Ascending aorta (tissue), 2 donors: Measurements from ENCODE around the gene RTEL1. TPM values are rescaled to one million over a fixed set of nuclear protein-coding genes. Genes with fewer than 3 reads are reported as not detected.

Source experiments
- DNase-seq, 2 donors: peaks; one replicate each; pipeline ENCODE4 v3.0.0-alpha.2; 2019; ENCODE audit warnings: low spot score in 2 of 2
- H3K27ac ChIP-seq, 2 donors: fragments of 200-600 bp; sonication (generic); one replicate each; pipeline ENCODE4 v1.5.1; 2016 to 2017; ENCODE audit warnings: mild to moderate bottlenecking in 1 of 2
- H3K27me3 ChIP-seq: fragments of 200-600 bp; sonication (generic); one replicate; pipeline ENCODE4 v1.5.1; 2017
- H3K36me3 ChIP-seq, 2 donors: fragments of 200-600 bp; sonication (generic); one replicate each; pipeline ENCODE4 v1.5.1; 2016
- H3K4me1 ChIP-seq, 2 donors: fragments of 200-600 bp; sonication (generic); one replicate each; pipeline ENCODE4 v1.5.1; 2016 to 2017; ENCODE audit warnings: mild to moderate bottlenecking in 1 of 2
- H3K4me3 ChIP-seq, 2 donors: fragments of 200-600 bp; sonication (generic); one replicate each; pipeline ENCODE4 v1.5.1; 2016 to 2017; ENCODE audit warnings: mild to moderate bottlenecking in 1 of 2
- H3K9me3 ChIP-seq, 2 donors: fragments of 200-600 bp; sonication (generic); one replicate each; pipeline ENCODE4 v1.5.1; 2016
- intact Hi-C: fragments of 100-400 bp; cut with DNase I; formaldehyde crosslinking; loops from one replicate; pipeline ENCODE4 v1.15.1; 2023
- total RNA-seq: library from RNA; depleted of rRNA; stranded (reverse); fragments of >200 nt; gene quantifications from one replicate; pipeline ENCODE4 v1.1.0, GENCODE V29; 2016
- TF ChIP-seq, protein P1 (sequence below), 3 experiments: fragments of 200-600 bp in 2 of 3; fragments of 450-650 bp in 1 of 3; sonication (generic) in 2 of 3; IDR thresholded peaks; one replicate each; pipeline ENCODE4 v1.5.1; 2016 to 2019; ENCODE audit warnings: antibody characterized with exemption in 3 of 3, mild to moderate bottlenecking in 1 of 3, moderate library complexity in 1 of 3

Gene RTEL1
- total RNA-seq, 1 donor from 2014 or later: 80.6 TPM

DNA sequence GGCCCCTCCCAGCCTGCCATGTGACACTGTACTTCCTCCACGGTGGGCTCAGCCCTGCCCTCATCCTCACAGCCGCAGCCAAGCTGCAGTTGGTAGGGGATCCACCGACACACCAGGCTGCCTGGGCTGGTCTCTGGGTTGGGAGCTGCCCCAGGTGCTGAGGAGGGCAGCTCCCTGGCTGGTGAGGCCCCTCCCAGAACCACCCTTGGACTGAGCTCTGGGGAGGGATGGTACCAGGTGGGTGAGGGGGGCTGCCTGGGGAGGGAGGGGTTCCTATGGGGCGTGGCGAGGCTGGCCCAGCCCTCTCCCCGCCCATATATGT lies 38.2 kb downstream of the RTEL1 start:
- intact Hi-C loops: loop anchor here (5.0 kb wide), 1 partner anchor 34 kb away; no protein-coding TSS in a partner anchor
- H3K9me3 ChIP-seq: no peaks in the 10 kb centered on the region
- peaks cover 16 to 18% of the 10 kb centered on the region in 2 donors for H3K4me1 ChIP-seq
- DNase-seq: no peak
- peak overlapping the region in 1 of 2 donors; percentile 52 for H3K4me3 ChIP-seq
- TF ChIP-seq, protein P1, sequence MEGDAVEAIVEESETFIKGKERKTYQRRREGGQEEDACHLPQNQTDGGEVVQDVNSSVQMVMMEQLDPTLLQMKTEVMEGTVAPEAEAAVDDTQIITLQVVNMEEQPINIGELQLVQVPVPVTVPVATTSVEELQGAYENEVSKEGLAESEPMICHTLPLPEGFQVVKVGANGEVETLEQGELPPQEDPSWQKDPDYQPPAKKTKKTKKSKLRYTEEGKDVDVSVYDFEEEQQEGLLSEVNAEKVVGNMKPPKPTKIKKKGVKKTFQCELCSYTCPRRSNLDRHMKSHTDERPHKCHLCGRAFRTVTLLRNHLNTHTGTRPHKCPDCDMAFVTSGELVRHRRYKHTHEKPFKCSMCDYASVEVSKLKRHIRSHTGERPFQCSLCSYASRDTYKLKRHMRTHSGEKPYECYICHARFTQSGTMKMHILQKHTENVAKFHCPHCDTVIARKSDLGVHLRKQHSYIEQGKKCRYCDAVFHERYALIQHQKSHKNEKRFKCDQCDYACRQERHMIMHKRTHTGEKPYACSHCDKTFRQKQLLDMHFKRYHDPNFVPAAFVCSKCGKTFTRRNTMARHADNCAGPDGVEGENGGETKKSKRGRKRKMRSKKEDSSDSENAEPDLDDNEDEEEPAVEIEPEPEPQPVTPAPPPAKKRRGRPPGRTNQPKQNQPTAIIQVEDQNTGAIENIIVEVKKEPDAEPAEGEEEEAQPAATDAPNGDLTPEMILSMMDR (IDR thresholded peaks at IDR 0.05): no peak
- H3K36me3 ChIP-seq: peaks cover 9 to 34% of the 10 kb centered on the region in 2 donors
- peak overlapping the region in 1 of 2 donors; percentile 15 for H3K27ac ChIP-seq
- no peaks in the 10 kb centered on the region for H3K27me3 ChIP-seq

DNA sequence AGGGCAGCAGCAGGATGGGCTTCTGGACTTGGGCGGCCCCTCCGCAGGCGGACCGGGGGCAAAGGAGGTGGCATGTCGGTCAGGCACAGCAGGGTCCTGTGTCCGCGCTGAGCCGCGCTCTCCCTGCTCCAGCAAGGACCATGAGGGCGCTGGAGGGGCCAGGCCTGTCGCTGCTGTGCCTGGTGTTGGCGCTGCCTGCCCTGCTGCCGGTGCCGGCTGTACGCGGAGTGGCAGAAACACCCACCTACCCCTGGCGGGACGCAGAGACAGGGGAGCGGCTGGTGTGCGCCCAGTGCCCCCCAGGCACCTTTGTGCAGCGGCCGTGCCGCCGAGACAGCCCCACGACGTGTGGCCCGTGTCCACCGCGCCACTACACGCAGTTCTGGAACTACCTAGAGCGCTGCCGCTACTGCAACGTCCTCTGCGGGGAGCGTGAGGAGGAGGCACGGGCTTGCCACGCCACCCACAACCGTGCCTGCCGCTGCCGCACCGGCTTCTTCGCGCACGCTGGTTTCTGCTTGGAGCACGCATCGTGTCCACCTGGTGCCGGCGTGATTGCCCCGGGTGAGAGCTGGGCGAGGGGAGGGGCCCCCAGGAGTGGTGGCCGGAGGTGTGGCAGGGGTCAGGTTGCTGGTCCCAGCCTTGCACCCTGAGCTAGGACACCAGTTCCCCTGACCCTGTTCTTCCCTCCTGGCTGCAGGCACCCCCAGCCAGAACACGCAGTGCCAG lies 38.7 kb downstream of the RTEL1 start, which contains the start of gene TNFRSF6B:
Gene TNFRSF6B (plus strand): TSS at position 25 of the 729 bp plus-strand sequence. CDS start 116 bp downstream, at position 141.
- intact Hi-C loops: loop anchor here (5.0 kb wide), 1 partner anchor 34 kb away; no protein-coding TSS in a partner anchor
- Histone ChIP-seq H3K4me3 (peak within 1 kb of the TSS in 1 of 2 donors; percentile 52), H3K36me3 (peaks cover 9 to 38% of the 10 kb centered on the region in 2 donors), H3K4me1 (peaks cover 16 to 18% of the 10 kb centered on the region in 2 donors), H3K9me3 (no peaks in the 10 kb centered on the region), H3K27ac (peak within 1 kb of the TSS; percentile 15 to 24), H3K27me3 (no peaks in the 10 kb centered on the region)
- DNase-seq: no peak
- TF ChIP-seq, protein P1 (IDR thresholded peaks at IDR 0.05): no peak

DNA sequence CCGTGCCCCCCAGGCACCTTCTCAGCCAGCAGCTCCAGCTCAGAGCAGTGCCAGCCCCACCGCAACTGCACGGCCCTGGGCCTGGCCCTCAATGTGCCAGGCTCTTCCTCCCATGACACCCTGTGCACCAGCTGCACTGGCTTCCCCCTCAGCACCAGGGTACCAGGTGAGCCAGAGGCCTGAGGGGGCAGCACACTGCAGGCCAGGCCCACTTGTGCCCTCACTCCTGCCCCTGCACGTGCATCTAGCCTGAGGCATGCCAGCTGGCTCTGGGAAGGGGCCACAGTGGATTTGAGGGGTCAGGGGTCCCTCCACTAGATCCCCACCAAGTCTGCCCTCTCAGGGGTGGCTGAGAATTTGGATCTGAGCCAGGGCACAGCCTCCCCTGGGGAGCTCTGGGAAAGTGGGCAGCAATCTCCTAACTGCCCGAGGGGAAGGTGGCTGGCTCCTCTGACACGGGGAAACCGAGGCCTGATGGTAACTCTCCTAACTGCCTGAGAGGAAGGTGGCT lies 39.3 kb downstream of the RTEL1 start:
- peaks cover 16 to 18% of the 10 kb centered on the region in 2 donors for H3K4me1 ChIP-seq
- TF ChIP-seq, protein P1 (IDR thresholded peaks at IDR 0.05): no peak
- H3K27me3 ChIP-seq: no peaks in the 10 kb centered on the region
- H3K36me3 ChIP-seq: peaks cover 9 to 38% of the 10 kb centered on the region in 2 donors
- no peaks in the 10 kb centered on the region for H3K9me3 ChIP-seq
- intact Hi-C loops: loop anchor here (5.0 kb wide), 1 partner anchor 35 kb away; no protein-coding TSS in a partner anchor
- H3K4me3 ChIP-seq: peak overlapping the region in 1 of 2 donors; percentile 52
- no peak for DNase-seq
- no peak overlapping the region for H3K27ac ChIP-seq

DNA sequence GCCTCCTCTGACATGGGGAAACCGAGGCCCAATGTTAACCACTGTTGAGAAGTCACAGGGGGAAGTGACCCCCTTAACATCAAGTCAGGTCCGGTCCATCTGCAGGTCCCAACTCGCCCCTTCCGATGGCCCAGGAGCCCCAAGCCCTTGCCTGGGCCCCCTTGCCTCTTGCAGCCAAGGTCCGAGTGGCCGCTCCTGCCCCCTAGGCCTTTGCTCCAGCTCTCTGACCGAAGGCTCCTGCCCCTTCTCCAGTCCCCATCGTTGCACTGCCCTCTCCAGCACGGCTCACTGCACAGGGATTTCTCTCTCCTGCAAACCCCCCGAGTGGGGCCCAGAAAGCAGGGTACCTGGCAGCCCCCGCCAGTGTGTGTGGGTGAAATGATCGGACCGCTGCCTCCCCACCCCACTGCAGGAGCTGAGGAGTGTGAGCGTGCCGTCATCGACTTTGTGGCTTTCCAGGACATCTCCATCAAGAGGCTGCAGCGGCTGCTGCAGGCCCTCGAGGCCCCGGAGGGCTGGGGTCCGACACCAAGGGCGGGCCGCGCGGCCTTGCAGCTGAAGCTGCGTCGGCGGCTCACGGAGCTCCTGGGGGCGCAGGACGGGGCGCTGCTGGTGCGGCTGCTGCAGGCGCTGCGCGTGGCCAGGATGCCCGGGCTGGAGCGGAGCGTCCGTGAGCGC lies 39.9 kb downstream of the RTEL1 start:
- H3K4me3 ChIP-seq: no peak overlapping the region
- no peak overlapping the region for H3K27ac ChIP-seq
- intact Hi-C loops: loop anchor here (5.0 kb wide), 1 partner anchor 36 kb away; no protein-coding TSS in a partner anchor
- TF ChIP-seq, protein P1 (IDR thresholded peaks at IDR 0.05): no peak
- no peaks in the 10 kb centered on the region for H3K9me3 ChIP-seq
- H3K4me1 ChIP-seq: peaks cover 16 to 18% of the 10 kb centered on the region in 2 donors
- no peaks in the 10 kb centered on the region for H3K27me3 ChIP-seq
- DNase-seq: peak in 1 of 2 donors; percentile 61
- H3K36me3 ChIP-seq: peaks cover 9 to 38% of the 10 kb centered on the region in 2 donors

DNA sequence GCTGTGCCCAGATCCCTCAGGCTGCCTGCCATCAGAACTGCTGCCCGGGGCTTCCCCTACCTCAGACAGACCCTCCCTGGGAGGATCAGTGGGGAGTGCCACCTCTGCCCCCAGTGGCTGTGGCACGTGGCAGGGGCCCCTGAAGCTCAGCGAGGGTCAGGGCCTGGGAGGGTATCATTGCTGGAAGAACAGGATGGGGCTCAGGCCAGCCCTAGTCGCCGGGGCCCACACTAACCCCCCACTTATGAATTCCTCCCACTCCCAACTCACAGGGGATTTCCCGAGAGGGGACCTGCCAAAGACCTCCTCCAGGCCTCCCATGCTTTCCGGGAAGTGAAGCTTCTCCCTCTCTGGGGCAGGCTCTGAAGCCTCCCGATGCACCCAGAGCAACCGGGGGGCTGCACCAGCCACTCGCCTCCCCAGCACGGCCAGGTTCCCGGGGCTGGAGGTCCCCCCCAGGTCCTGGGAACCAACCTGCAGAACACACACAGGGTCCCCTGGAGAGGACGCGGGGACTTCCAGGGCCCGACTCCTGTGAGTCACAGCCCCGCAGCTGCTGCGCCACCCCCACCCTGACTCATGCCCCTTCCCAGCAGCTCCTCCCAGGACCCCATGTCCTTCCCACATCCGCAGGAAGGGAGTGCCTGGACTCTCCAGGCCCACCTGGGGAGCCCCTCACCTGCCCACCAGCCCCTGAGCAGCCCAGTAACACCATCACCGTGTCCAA lies 40.8 kb downstream of the RTEL1 start:
- peak in 1 of 2 donors; percentile 82 for DNase-seq
- Histone ChIP-seq H3K9me3 (no peaks in the 10 kb centered on the region), H3K27me3 (no peaks in the 10 kb centered on the region), H3K36me3 (peaks cover 15 to 41% of the 10 kb centered on the region in 2 donors), H3K27ac (peak overlapping the region; percentile 64 to 78), H3K4me1 (peaks cover 16 to 18% of the 10 kb centered on the region in 2 donors), H3K4me3 (no peak overlapping the region)
- TF ChIP-seq, protein P1 (IDR thresholded peaks at IDR 0.05): no peak
- intact Hi-C loops: loop anchor here (5.0 kb wide), 1 partner anchor 37 kb away; no protein-coding TSS in a partner anchor
